Femur (tissue), 1 donor: ENCODE results near the gene CCDC141.

ENCODE experiments used
- DNase-seq: peaks from one replicate; pipeline ENCODE4 v3.0.0-alpha.2; 2017

Gene CCDC141

DNA sequence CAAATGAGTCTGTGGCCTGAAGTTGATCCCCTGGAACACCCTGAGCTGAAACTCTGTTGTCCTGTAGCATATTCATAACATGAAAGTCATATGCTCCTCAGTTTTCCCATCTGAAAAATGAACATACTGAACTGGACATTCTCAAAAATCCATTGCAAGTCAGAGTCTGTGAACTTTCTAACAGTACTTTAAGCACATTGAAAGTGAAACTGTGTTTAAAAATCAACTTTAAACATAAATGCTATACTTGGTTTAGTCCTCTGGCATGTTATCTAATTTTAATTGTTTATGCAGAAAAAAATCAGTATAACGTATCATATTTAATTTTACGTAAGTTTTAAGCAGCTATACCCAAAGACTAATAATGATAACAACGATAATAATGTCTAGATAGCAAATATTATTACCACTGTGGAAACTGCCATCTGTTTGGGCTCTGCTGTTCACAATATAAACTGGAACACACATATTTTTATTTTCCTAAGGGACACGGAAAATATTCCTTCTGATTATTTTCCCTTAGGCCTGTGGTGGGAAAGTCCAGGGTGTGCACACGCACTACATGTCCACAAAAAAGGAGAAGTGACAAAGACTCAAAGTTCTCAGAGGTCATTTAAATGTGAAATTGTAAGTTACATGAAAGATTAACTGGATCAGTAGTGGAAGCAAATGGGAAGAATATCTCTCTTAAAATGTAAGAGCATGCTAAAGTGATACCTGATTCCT, 186.6 kb downstream of the CCDC141 start:
- DNase-seq = no peak

GRCh38 chr2:178860551-178860950, 189.4 kb downstream of the CCDC141 start:
- DNase-seq = peak; percentile 35

GRCh38 chr2:178859730-178860129, 190.2 kb downstream of the CCDC141 start:
- DNase-seq = peak; percentile 30

DNA sequence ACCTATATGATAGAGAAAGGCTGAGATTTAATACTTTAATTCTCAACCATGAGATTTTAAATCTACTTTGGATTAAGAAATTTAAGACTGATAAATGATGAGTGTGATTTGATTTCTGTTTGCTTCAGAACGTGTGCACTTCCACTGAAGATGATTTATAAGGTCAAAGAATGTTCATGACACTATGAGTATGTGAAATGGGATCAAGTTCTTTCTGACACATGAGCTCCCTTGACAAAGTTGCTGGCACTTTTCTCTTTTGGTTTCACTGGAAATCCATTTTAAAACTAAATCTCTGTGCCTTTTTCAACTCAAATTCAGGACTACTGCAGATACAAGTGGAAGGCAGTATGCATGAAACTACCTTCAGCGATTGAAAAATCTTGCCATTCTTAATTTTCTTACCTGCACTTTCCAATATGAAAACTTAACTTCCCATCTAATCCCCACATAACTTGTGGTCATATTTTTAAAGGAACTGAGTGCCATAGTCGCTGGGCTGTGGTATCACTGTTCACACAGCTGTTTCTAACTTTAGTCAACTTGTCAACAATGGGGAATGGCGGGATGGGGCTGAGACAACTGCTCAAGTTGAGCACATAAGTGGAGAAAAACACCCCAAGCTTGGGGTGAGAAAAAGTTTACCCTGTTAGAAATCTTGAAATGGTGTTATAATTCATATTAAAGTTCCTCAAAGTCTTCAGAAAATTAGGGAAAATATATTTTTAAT, 190.9 kb downstream of the CCDC141 start:
- peak; percentile 30 for DNase-seq

DNA sequence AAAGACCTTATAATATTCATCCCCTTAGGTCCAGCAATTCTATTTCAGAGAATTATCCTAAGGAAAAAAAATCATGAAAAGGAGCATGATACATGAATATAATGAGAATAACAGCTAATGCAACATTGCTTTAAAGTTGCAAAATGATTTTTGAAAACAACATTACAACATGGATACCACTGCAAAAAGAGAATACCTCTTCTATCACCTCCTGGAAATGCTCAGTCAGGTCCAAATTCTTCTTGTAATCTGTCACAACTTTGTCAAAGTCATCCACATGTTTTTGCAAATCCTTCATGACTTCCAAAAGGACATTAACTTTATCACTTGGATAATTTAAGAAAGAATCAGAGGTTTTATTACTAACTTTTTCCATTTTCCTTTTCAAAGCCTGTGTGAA, 194.8 kb downstream of the CCDC141 start:
- no peak for DNase-seq

DNA sequence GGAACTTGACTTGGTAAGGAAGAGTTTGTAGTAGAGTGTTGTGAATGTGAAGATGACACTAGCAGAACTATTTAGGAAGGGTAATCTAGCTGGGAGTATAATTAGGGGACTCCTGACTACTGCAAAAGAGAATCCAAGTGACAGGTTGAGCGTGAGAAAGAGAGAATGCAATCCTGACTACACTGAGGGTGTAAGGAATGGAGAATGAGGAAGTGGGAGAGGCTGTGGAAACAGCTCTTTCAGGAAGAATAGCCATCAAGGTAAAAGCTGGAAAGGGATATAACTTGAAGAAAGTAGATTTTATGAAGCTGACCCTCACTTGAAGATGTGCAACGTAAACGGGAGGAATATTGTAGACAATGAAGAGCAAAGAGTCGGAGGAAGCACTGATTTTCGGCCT, 201.6 kb downstream of the CCDC141 start:
- no peak for DNase-seq

DNA sequence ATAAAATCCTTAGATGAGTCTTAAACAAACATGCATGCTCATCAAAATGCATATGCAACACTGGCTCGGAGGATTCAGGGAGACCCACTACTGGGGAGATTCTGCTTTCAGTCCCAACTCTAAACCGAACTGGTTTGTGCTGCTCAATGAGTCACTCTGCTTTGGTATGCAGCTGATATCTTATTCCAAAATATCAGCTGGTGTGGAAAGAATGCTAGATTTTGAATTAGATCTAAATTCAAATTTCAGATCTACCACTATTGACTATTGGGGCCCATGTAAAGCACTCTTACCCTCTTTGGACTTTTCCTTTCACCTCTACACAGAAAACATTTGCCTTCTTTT, 203.5 kb downstream of the CCDC141 start:
- DNase-seq = no peak

- DNase-seq = peak; percentile 39
Observed at GRCh38 chr2:178845566-178846457, 204.1 kb downstream of the CCDC141 start.

DNA sequence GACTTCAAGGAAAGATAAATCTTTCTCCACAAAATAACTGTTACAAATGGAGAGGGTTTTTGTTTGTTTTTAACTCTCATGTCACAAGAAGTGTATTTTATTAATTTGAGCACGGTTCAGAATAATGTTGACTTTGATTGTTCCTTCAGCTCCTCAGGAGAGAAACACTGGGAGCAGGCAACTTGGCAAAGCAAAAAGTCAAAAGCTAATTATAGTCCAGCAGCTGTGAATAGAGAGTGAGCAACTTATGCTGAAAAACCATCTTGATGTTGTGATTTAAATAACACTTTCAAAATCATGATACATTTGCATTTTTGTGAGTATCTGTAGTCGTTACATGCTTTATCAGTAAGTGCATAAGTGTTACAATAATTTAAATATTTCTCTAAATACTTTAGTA, 205.2 kb downstream of the CCDC141 start:
- DNase-seq = no peak

GRCh38 chr2:178844269-178844668, 205.7 kb downstream of the CCDC141 start:
- peak; percentile 46 for DNase-seq

- no peak for DNase-seq
Observed at GRCh38 chr2:178843697-178844096, 206.2 kb downstream of the CCDC141 start.

GRCh38 chr2:178836807-178837206, 213.1 kb downstream of the CCDC141 start:
- DNase-seq = no peak

DNA sequence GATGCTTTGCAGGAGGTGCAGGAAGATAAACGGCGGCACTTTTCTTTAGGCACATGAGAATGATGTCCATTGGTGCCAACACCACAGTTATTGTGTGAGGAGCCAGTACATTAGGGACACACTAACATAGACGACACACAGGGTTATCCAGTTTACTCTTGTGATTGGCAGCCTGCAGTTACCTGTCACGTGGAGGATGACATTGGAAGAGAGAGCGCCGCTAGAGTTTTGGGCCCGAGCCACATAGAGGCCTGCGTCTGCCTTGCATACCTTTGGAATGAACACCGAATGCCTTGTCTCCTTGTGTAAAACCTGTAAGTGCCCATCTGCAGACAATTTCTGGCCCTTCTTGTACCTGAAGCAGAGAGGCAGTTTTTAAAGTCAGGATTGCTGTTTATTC, 215.9 kb downstream of the CCDC141 start:
- DNase-seq = no peak

DNA sequence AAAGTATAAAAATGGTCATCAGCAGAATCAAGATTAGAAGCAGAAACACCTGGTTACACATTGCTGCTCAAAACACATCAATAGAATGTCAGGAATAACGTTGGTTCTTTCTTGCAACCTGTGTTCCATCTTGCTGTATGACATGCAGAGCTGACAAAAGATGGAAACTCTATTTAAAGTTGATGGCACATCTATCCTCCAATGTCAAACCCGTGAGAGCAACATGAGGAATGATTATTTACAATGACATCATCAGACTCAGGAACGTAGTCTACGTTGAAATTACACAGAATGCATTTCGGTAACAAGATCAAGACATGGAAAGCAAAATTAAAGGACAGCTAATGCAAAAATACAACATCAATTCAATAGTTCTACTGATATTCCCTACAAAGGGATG, 216.6 kb downstream of the CCDC141 start:
- DNase-seq = no peak

GRCh38 chr2:178830451-178830850, 219.5 kb downstream of the CCDC141 start:
- no peak for DNase-seq

GRCh38 chr2:178829981-178830380, 220.0 kb downstream of the CCDC141 start:
- DNase-seq = no peak

DNA sequence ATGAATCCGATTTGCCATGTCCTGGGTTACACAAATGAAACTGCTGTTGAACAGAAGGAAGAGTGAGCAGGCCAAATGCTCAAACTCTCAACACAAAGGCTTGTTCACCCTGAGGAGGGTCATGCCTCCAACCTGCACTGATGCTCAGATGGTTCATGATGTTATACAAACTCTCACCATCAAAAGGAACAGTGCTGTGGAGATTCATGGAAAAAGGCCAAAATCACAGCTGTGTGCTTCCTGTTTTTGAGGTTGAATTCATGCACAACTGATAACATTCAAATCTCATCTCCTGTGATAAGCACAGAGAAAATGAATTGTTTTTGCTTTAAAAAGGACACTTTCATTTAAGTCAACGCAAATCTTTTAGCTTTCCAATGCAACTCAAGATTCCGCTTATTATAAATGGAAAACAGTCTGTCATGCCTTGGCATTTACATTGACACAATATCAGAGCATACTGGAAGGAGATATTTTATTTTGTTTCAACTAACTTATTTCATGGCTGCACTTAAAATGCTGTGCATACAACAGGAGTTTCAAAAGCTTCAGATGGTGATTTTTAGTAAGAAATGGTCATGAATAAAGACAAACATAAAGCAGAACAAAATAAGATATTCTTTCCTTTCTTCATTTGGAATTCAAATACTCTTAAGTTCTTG, 220.5 kb downstream of the CCDC141 start:
- no peak for DNase-seq

GRCh38 chr2:178828486-178828881, 221.5 kb downstream of the CCDC141 start:
- no peak for DNase-seq

- DNase-seq = no peak
Observed at GRCh38 chr2:178827739-178828485, 222.0 kb downstream of the CCDC141 start.

DNA sequence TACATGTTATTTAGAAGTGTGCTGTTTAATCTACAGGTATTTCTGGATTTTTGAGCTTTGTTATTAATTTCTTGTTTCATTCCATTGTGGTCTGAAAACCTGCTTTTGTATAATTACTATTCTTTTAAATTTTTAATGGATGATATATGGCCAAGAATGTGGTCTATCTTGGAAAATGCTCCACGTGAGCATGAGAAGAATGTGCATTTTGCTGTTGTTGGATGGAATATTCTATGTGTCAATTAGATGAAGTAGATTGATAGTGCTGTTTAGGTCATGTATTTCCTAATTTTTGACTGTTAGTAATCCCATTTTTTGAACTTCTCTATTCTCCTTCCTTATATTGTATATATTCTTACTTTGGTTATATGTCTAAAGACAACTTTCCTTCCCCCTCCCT, 222.8 kb downstream of the CCDC141 start:
- no peak for DNase-seq

GRCh38 chr2:178825183-178825582, 224.8 kb downstream of the CCDC141 start:
- DNase-seq = no peak

DNA sequence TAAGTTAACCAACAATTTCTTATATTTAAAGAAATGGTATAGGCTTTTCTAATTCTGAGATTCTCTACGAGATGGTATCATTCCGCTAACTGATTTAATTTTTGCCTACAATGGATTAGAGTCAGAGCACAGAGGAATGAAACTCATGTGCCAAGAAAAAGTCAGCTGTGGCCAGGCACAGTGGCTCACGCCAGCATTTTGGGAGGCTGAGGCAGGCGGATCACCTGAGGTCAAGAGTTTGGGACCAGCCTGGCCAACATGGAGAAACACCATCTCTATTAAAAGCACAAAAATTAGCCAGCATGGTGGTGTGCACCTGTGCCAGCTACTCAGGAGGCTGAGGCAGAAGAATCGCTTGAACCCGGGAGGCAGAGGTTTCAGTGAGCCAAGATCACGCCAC, 225.8 kb downstream of the CCDC141 start:
- no peak for DNase-seq
